ENCODE data around the gene SPATA31D4. TPM values are rescaled to one million over a fixed set of nuclear protein-coding genes. Genes with fewer than 3 reads are reported as not detected.

The SPATA31D4 gene
- total RNA-seq, 1 donor from 2014 or later = not detected

DNA sequence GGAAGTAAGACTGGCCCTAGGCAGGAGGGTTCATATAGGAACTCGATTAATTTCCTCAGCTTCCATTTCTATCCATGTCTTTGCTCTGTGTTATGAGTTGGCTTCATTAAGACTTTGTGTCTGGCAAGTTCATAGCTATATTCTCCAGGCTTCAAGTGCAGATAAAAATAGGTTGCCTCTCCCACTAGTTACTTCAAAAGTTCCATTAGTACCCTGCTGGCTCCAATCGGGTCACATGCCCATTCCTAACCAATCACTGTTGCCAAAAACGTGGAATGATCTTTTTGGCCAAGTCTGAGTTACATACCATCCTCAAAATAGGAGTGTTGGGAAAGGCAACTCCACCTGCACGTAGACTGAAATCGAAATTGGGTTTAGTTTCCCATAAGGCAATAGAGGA is 46.5 kb downstream of the SPATA31D4 start:
- intact Hi-C loops (cut with micrococcal nuclease) = no loop called here
- Mint-ChIP-seq H3K4me1 (ENCODE audit: low read depth) (no peaks in the 10 kb centered on the region), H3K27ac (no peak overlapping the region), H3K36me3 (ENCODE audit: low read depth) (no peaks in the 10 kb centered on the region), H3K4me3 (ENCODE audit: low read depth) (no peak overlapping the region), H3K9me3 (no peaks in the 10 kb centered on the region), H3K27me3 (ENCODE audit: low read depth) (no peaks in the 10 kb centered on the region)
- no peak for DNase-seq (ENCODE audit: low spot score)

DNA sequence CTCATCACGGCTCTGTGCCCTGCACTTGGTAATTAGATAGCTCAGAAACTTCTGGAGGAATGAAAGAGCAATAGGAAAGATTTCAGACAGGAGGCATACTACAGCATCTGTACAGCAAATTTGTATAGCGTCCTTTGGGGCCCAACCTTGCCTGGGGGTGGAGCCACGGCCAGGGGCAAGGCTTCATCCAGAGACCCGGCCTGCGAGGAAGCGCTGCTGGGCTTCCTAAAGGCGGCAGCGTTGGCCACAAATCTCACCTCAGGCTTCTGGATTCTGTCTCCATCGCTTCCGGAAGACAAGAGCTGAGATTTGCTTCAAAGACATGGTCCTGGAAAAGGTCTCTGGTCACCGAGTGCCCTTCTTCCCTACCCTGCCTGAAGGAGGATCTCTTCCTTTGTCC is 48.1 kb downstream of the SPATA31D4 start:
- Mint-ChIP-seq H3K27me3 (ENCODE audit: low read depth) (no peaks in the 10 kb centered on the region), H3K4me1 (ENCODE audit: low read depth) (no peaks in the 10 kb centered on the region), H3K9me3 (no peaks in the 10 kb centered on the region), H3K36me3 (ENCODE audit: low read depth) (no peaks in the 10 kb centered on the region), H3K4me3 (ENCODE audit: low read depth) (no peak overlapping the region), H3K27ac (no peak overlapping the region)
- intact Hi-C loops (cut with micrococcal nuclease) = no loop called here
- no peak for DNase-seq (ENCODE audit: low spot score)

DNA sequence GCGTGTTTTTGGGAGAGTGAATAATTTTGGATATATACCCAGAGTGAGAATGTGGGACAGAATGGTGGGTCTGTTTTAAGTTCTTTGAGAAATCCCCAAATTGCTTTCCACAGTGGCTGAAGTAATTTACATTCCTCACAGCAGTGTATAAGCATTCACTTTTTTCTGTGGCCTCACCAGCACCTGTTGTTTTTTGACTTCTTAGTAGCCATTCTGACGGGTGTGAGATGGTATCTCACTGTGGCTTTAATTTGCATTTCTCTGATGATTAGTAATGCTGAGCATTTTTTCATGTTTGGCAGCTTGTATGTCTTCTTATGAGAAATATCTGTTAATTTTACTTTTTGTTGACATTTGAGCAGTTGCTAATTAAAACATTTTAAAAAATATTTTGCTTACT is 51.0 kb downstream of the SPATA31D4 start:
- Mint-ChIP-seq H3K36me3 (ENCODE audit: low read depth) (no peaks in the 10 kb centered on the region), H3K27ac (no peak overlapping the region), H3K4me3 (ENCODE audit: low read depth) (no peak overlapping the region), H3K9me3 (peaks cover 4% of the 10 kb centered on the region), H3K4me1 (ENCODE audit: low read depth) (no peaks in the 10 kb centered on the region), H3K27me3 (ENCODE audit: low read depth) (no peaks in the 10 kb centered on the region)
- no peak for DNase-seq (ENCODE audit: low spot score)
- intact Hi-C loops (cut with micrococcal nuclease) = no loop called here

DNA sequence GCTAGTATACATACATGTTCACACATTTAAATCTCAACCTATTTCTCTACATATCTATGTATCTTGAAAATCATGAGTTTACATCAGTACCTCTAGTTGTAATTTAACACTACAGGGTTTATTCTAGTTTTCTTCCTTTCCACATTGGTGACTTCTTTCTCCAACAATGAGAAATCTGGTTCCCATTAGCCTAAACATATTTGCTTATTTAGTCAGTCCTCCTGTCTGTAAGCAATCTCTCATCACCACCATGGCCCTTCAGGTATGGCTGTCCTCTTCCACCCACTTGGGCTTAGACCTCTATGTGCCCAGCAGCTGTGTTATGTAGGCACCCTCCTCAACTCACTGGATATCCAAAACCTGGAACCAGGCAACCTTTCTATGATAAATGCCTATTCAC is 52.3 kb downstream of the SPATA31D4 start:
- Mint-ChIP-seq H3K9me3 (peaks cover 4% of the 10 kb centered on the region), H3K36me3 (ENCODE audit: low read depth) (no peaks in the 10 kb centered on the region), H3K27ac (no peak overlapping the region), H3K4me1 (ENCODE audit: low read depth) (no peaks in the 10 kb centered on the region), H3K27me3 (ENCODE audit: low read depth) (no peaks in the 10 kb centered on the region), H3K4me3 (ENCODE audit: low read depth) (no peak overlapping the region)
- intact Hi-C loops (cut with micrococcal nuclease) = no loop called here
- no peak for DNase-seq (ENCODE audit: low spot score)

DNA sequence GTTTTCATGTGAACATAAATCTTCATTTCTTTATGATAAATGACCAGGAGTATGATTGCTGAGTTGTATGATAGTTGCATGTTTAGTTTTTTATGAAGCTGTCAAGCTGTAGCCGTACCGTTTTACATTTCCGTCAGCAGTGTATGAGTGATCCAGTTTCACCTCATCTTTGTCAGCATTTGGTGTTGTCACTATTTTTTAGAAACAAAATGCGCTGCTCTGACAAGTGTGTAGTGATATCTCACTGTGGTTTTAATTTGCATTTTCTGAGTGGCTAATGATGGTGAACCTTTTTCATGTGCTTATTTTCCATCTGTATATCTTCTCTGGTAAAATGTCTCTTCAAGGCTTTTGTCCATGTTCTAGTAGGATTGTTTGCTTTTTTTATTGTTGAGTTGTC is 53.7 kb downstream of the SPATA31D4 start:
- H3K36me3 Mint-ChIP-seq (ENCODE audit: low read depth) = no peaks in the 10 kb centered on the region
- intact Hi-C loops (cut with micrococcal nuclease) = no loop called here

More for the DNA sequence above, 53.7 kb downstream of the SPATA31D4 start:
- Mint-ChIP-seq H3K27me3 (ENCODE audit: low read depth) (no peaks in the 10 kb centered on the region), H3K4me1 (ENCODE audit: low read depth) (no peaks in the 10 kb centered on the region), H3K27ac (no peak overlapping the region), H3K4me3 (ENCODE audit: low read depth) (no peak overlapping the region), H3K9me3 (peaks cover 4% of the 10 kb centered on the region)
- no peak for DNase-seq (ENCODE audit: low spot score)

Other genes with a start within 250 kb of the SPATA31D4 start
- gene TLE1, start 238.9 kb upstream of the SPATA31D4 start, total RNA-seq = 0.14 and 0.41 TPM in 2 replicates
- not detected in 2 replicates for gene SPATA31D3, start 15.1 kb downstream of the SPATA31D4 start, total RNA-seq
- gene SPATA31D1, start 60.3 kb downstream of the SPATA31D4 start, total RNA-seq = not detected in 2 replicates